KOPT-K1 (cell line): ENCODE measurements around the gene LRCOL1.
"Not testable (repeated sequence)": the region's sequence is repeated elsewhere in the genome, so short reads cannot be mapped to it uniquely, and the experiment has no call there.

Source experiments
- H3K27ac ChIP-seq: fragments of 200-600 bp; sonication (generic); 2 replicates; pipeline ENCODE4 v1.5.1; 2016; ENCODE audit warnings: antibody characterized with exemption, mild to moderate bottlenecking, low read depth, low read length; ENCODE audit not compliant: poor library complexity, severe bottlenecking
- H3K36me3 ChIP-seq: fragments of 200-600 bp; sonication (generic); 2 replicates; pipeline ENCODE4 v1.5.1; 2017; ENCODE audit warnings: antibody characterized with exemption, mild to moderate bottlenecking, low read length, moderate library complexity; ENCODE audit not compliant: insufficient read depth
- H3K9me3 ChIP-seq: fragments of 200-600 bp; sonication (generic); 2 replicates; pipeline ENCODE4 v1.5.1; 2017; ENCODE audit warnings: antibody characterized with exemption, low read length, mild to moderate bottlenecking; ENCODE audit not compliant: insufficient read depth, poor library complexity, severe bottlenecking

The LRCOL1 gene

DNA sequence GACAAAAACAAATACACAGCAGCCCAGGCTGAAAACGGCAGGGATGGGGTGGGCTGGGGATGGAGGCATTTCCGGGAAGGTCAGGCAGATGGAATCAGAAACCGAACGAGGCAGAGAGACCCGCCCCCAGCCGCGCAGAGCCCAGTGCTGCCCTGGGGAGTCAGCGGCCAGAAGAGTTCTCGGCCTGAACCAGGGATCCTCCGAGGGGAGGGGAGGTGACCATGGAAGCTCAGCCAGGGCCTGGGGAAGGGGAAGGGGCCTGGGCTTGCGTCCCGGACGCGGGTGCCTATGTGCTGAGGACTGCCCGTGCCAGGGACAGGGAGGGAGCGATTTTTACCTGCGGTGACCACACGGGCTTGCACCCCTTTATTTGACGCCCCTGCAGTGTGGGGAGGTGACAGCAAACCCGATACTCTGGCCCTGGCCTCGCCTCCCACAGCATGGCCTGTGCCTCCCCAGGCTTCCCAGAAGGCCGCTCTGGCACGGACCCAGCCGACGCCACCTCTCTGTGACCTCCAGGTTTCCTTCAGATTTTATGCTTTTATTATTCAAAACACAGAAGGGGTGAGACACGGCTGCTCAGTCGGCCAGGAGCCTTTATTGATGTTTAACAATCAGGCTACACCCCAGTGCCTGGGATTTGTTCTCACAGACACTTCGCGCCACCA lies 7.7 kb downstream of the LRCOL1 start:
- Histone ChIP-seq H3K27ac (no peak overlapping the region), H3K36me3 (no peaks in the 10 kb centered on the region), H3K9me3 (no peaks in the 10 kb centered on the region)

DNA sequence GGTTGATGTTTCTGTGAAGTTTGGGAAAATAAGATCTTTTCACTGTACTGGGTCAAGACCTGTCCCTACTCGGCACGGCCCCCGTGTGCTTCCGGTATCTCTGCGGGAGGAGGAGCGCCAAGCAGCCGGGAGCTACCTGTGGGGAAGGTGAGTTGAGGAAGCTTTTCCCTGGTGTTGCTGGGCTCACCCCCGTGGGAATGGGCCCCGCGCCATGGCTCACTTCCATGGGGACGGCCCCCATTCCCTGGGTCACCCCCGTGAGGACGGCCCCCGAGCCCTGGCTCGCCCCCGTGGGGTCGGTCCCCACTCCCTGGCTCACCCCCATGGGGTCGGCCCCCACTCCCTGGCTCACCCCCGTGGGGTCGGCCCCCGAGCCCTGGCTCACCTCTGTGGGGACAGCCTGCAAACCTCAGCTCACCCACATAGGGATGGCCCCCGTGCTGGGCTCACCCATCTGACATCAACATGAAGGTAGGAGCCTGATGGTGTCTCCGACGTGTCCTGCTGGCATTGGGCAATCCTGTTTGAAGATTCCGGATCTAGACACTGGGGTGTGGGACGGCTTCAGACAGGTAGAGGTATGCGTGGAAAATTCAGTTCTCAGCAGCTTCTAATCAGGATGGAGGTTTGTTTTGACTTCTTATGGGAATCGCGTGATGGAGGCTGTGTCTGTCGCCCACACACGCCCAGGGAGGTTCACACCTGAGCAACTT lies 9.1 kb downstream of the LRCOL1 start:
- Histone ChIP-seq H3K9me3 (no peaks in the 10 kb centered on the region), H3K27ac (no peak overlapping the region), H3K36me3 (no peaks in the 10 kb centered on the region)

DNA sequence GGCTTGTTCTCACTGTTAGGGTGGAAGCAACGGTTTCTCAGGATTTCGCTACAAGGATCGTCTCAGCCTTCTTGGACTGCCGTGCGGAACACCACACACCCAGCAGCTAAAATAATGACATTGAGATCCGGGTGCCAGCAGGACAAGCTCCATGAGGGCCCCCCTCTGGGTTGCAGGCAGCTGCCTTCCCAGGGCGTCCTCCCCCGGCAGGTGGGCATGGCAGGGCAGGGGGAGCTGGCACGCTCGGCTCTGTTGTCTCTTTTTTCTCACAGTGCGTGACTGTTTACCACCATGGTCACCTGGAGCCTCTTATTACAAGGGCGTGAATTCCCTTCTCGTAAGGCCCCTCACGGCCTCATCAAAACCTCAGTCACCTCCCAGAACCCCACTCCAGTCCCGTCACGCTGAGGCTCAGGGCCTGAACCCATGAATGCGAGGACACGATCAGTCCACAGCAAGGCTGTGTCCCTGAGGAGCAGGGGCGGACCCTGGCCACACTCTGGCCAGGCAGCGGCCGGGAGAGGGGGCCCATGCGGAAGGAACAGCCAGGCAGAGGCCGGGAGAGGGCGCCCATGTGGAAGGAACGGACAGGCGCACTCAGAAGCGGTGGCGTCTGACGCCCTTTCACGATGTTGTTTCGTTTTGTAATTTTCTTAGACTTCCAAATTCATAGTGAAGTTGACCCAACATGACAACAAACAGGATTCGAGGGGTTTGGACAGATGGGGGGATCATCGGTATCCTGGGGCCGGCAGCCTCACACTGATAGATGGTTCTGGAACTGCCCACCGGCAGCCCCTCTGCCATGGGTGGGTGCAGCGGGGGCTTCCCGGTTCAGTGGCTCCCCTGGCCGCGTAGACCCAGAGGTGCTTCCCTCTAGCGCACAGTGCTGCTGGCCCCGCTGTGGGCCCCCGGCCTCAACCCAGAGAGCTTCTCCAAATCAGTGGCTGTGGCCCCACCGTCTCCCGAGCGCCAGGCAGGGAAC lies 10.0 kb downstream of the LRCOL1 start:
- no peaks in the 10 kb centered on the region for H3K9me3 ChIP-seq
- H3K36me3 ChIP-seq: no peaks in the 10 kb centered on the region
- no peak overlapping the region for H3K27ac ChIP-seq

DNA sequence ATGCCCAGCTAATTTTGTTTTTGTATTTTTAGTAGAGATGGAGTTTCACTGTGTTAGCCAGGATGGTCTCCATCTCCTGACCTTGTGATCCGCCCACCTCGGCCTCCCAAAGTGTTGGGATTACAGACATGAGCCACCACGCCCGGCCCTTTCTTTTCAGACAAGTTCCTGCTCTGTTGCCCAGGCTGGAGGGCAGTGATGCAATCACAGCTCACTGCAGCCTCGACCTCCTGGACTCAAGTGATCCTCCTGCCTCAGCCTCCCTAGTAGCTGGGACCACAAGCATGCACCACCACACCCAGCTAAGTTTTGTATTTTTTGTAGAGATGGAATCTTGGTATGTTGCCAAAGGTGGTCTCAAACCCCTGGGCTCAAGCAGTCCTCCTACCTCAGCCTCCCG lies 10.9 kb downstream of the LRCOL1 start:
- H3K36me3 ChIP-seq, H3K27ac ChIP-seq, H3K9me3 ChIP-seq: not testable (repeated sequence)

DNA sequence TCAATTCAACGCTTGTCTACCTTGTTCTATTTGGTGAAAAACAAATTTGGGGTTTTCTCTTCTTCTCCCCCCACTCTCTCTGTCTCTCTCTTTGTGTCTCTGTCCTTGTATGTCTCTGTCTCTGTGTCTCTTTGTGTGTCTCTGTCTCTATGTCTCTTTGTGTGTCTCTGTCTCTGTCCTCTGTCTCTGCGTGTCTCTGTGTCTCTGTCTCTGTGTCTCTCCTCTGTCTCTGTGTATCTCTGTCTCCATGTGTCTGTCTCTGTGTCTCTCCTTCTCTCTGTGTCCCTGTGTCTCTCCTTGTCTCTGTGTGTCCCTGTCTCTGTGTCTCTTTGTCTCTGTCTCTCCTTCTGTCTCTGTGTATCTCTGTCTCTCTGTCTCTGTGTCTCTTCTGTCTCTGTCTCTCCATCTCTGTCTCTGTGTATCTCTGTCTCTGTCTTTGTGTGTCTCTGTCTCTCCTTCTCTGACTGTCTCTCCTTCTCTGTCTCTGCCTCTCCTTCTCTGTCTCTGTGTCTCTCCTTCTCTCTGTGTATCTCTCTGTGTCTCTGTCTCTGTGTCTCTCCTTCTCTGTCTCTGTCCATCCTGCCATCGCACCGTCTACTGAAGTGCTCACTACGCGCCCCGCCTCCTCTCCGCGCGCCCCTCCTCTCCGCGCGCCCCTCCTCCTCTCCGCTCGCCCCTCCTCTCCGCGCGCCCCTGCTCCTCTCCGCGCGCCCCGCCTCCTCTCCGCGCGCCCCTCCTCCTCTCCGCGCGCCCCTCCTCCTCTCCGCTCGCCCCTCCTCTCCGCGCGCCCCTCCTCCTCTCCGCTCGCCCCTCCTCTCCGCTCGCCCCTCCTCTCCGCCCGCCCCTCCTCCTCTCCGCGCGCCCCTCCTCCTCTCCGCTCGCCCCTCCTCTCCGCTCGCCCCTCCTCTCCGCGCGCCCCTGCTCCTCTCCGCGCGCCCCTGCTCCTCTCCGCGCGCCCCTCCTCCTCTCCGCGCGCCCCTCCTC lies 12.8 kb downstream of the LRCOL1 start:
- H3K27ac ChIP-seq: no peak overlapping the region

DNA sequence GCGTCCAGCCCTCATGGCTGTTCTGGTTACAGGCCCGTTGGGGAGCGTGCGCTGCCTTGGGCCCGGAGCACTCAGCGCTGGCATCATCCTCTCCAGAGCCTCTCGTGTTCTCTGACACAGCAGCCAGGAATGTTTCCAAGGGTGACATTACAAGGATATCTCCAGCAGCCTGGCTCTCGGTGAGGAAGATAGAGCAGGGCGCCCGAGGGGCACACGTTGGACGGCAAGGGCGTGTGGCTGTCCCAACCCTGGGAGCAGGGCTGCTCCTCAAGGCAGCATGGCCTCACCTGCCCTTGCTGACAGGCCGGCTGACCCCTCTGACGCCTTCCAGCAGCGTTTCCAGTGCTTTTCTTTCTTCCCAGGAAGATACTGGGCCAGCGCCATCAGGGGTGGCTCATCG lies 14.4 kb downstream of the LRCOL1 start:
- no peaks in the 10 kb centered on the region for H3K36me3 ChIP-seq
- no peak overlapping the region for H3K27ac ChIP-seq
- no peaks in the 10 kb centered on the region for H3K9me3 ChIP-seq

More for the DNA sequence above, 12.8 kb downstream of the LRCOL1 start:
- H3K36me3 ChIP-seq: no peaks in the 10 kb centered on the region
- H3K9me3 ChIP-seq: no peaks in the 10 kb centered on the region

DNA sequence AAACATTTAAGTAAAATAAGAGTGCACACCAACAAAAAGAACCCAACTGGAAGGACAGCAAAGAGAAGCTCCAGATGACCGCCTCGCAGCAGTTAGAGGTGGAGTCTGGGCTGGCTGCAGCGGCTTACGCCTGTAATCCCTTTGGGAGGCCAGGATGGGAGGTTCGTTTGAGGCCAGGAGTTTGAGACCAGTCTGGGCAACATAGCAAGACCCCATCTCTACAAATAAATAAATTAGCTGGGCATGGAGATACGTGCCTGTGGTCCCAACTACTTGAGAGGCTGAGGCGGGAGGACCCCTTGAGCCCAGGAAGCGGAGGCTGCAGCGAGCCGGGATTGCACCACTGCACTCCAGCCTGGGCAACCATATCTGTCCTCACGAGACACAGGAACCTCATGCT lies 15.2 kb downstream of the LRCOL1 start:
- Histone ChIP-seq H3K9me3 (no peaks in the 10 kb centered on the region), H3K36me3 (no peaks in the 10 kb centered on the region)

DNA sequence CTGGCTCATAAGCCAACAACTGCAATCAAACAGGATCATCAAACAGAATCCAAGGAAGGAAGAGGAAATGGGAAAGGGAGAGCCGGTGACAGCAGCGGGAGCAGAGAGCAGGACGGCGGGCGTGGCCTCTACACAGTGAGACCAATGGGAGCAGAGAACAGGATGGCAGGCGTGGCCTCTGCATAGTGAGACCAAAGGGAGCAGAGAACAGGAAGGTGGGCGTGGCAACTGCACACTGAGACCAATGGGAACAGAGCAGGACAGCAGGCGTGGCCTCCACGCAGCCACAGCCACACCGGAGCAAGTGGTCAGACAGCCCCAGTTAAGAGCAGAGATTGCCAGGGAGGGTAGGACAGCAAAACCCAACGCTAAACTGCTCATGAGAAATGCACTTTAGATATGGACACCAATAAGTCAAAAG lies 16.4 kb downstream of the LRCOL1 start:
- no peak overlapping the region for H3K27ac ChIP-seq
- H3K36me3 ChIP-seq: no peaks in the 10 kb centered on the region
- H3K9me3 ChIP-seq: no peaks in the 10 kb centered on the region

More for the DNA sequence above, 15.2 kb downstream of the LRCOL1 start:
- H3K27ac ChIP-seq: no peak overlapping the region

DNA sequence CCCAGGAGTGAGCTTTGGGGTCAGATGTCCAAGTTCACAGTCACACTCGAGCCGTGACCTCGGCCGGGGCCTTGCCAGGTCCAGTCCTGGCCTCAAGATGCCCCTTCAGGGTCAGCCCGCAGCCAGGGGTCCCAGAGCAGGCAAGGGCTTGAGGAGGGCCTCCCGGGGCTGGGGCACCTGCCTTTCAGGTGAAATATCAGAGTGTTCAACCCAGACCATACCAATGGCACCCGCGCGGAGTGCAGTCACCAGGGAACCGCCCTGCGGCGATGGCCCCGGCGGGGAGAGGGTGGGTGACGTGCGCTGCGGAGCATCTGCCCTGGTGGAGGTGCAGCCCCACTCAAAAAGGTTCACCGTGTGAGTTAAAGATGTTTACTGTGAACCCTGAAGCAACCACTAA lies 16.9 kb downstream of the LRCOL1 start:
- no peaks in the 10 kb centered on the region for H3K36me3 ChIP-seq
- H3K27ac ChIP-seq: no peak overlapping the region
- H3K9me3 ChIP-seq: no peaks in the 10 kb centered on the region

DNA sequence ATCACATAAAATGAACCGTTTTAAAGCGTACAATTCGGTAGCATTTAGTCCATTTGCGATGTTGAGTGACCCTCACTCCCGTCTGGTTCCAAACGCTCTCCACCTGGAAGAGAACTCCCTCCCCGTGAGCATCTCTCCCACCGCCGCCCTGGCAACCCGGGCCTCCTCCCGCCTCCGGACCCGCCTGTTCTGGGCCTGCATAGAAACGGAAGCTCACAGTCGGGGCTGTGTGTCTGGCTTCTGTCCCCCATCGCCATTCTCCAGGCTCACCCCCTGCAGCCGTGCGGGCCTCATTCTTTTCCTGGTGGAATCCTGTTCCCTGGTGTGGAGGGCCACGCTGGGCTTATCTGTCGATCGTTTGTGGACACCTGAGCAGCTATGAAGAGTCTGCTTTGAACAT lies 17.3 kb downstream of the LRCOL1 start:
- Histone ChIP-seq H3K27ac (no peak overlapping the region), H3K36me3 (no peaks in the 10 kb centered on the region), H3K9me3 (no peaks in the 10 kb centered on the region)

DNA sequence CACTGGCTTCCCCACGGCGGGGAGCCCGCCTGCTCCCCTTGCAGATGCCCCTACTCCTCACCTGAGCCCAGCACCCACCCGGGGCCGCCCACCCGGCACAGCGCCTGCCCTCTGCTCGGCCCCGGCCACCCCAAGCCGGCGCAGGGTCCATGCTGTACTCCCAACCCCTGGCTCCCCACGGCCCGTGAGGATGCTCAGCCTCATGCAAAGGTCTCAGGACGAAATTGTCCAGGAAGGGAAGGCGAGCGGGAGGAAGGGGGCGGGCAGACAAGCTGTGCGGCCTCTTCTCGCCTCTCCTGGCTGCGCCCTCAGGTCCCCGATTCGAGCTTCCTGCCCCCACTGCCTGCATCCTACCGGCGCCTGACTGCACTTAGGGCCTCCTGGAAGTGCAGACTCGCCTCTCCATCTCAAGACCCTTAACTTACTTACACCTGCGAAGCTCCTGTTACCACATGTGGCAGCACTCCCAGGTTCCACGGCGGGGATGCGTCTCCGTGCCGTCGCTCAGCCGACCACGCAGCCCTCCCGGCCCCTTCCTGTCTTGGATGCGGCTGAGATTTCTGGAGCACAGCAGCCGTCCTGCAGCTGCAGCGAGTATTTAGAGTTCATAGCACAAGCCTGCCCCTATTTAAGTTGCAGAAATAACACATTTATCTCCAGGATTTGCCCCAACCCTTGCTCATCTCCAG lies 18.0 kb downstream of the LRCOL1 start:
- Histone ChIP-seq H3K36me3 (no peaks in the 10 kb centered on the region), H3K27ac (no peak overlapping the region), H3K9me3 (no peaks in the 10 kb centered on the region)

DNA sequence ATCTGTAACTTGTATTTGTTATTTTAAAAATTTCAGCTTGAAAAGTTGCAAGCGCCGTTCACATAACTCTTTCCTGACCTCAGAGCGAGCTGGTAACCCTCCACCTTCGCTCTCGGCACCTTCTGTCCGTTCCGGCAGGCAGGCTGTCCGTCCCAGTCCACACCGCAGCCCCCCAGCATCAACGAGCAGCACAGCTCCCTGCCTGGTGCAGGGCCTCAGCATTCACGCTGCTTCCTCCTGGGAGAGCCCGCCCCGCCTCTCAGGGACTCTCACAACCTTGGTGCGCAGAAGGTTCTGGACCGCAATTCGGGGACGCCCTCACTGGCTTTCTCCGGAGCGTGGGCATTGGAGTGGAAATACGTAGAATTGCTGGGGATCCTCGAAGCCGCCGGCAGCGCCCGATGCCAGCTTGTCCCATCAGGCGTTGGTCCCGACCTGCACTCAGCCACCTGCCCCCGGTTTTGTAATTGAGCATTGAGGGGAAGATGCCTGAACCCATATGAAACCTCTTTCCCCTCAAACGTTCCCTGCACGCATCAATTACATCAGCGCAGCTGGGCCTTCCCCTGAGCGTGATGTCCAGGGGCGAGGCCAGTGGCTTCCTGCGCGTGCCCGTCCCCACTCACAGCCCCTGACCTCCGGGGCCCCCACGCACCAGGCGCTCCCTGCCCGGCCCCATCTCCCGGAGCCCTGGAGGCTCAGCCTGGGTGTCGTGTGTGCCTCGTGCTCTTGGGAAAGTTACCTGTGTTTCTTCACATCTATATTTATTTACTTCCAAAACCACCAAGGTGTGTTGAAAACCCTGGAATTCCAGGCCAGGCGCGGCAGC lies 19.1 kb downstream of the LRCOL1 start:
- Histone ChIP-seq H3K9me3 (no peaks in the 10 kb centered on the region), H3K36me3 (no peaks in the 10 kb centered on the region), H3K27ac (no peak overlapping the region)
